Epidermal melanocyte (primary cell): Measurements from ENCODE around the gene GRM5.
A peak's percentile ranks its signal among the peaks of the same experiment; 100 is the strongest.
"Not testable (repeated sequence)": the region's sequence is repeated elsewhere in the genome, so short reads cannot be mapped to it uniquely, and the experiment has no call there.

Source experiments
- DNase-seq: peaks from one replicate; pipeline ENCODE4 v3.0.0; 2011; ENCODE audit warnings: low spot score; ENCODE audit not compliant: insufficient read length

GRM5 gene

GRCh38 chr11:89065651-89066201, at the start of gene GRM5:
Gene GRM5, minus strand, starts transcription at chr11:89065982. Its CDS starts 18,110 bp downstream, at chr11:89047872.
- DNase-seq: not testable (repeated sequence)

- peak; percentile 15 for DNase-seq
Observed at GRCh38 chr11:89097956-89098355, 32.2 kb upstream of the GRM5 start.

GRCh38 chr11:89093806-89094205, 28.0 kb upstream of the GRM5 start:
- not testable (repeated sequence) for DNase-seq

- not testable (repeated sequence) for DNase-seq
Observed at GRCh38 chr11:89084951-89085350, 19.2 kb upstream of the GRM5 start.

GRCh38 chr11:89070911-89071310, 5.1 kb upstream of the GRM5 start:
- not testable (repeated sequence) for DNase-seq

- DNase-seq: no peak
Observed at GRCh38 chr11:89067264-89067663, 1.5 kb upstream of the GRM5 start.

- no peak for DNase-seq
Observed at GRCh38 chr11:89065066-89065465, 716 bp downstream of the GRM5 start.

- not testable (repeated sequence) for DNase-seq
Observed at GRCh38 chr11:89063481-89063951, 2.3 kb downstream of the GRM5 start.

- DNase-seq: not testable (repeated sequence)
Observed at GRCh38 chr11:89062771-89063298, 2.9 kb downstream of the GRM5 start.

GRCh38 chr11:89061839-89062238, 3.9 kb downstream of the GRM5 start:
- DNase-seq: not testable (repeated sequence)

- DNase-seq: not testable (repeated sequence)
Observed at GRCh38 chr11:89057406-89057805, 8.4 kb downstream of the GRM5 start.

- DNase-seq: no peak
Observed at GRCh38 chr11:89052220-89052619, 13.6 kb downstream of the GRM5 start.

- DNase-seq: not testable (repeated sequence)
Observed at GRCh38 chr11:89047159-89047558, 18.6 kb downstream of the GRM5 start.

- not testable (repeated sequence) for DNase-seq
Observed at GRCh38 chr11:89043861-89044588, 21.8 kb downstream of the GRM5 start.

GRCh38 chr11:89029671-89030070, 36.1 kb downstream of the GRM5 start:
- DNase-seq: not testable (repeated sequence)

GRCh38 chr11:89021339-89021738, 44.4 kb downstream of the GRM5 start:
- no peak for DNase-seq

GRCh38 chr11:89019827-89020547, 45.8 kb downstream of the GRM5 start:
- not testable (repeated sequence) for DNase-seq

GRCh38 chr11:89016214-89016613, 49.6 kb downstream of the GRM5 start:
- DNase-seq: no peak

GRCh38 chr11:89015614-89016013, 50.2 kb downstream of the GRM5 start:
- no peak for DNase-seq

- not testable (repeated sequence) for DNase-seq
Observed at GRCh38 chr11:89000852-89001251, 64.9 kb downstream of the GRM5 start.

GRCh38 chr11:88979641-88980040, 86.1 kb downstream of the GRM5 start:
- DNase-seq: no peak

- not testable (repeated sequence) for DNase-seq
Observed at GRCh38 chr11:88978992-88979391, 86.8 kb downstream of the GRM5 start.
